Measurements from ENCODE around the gene FAM170B. TPM values are rescaled to one million over a fixed set of nuclear protein-coding genes. Genes with fewer than 3 reads are reported as not detected.

The FAM170B gene
- total RNA-seq = not detected

DNA sequence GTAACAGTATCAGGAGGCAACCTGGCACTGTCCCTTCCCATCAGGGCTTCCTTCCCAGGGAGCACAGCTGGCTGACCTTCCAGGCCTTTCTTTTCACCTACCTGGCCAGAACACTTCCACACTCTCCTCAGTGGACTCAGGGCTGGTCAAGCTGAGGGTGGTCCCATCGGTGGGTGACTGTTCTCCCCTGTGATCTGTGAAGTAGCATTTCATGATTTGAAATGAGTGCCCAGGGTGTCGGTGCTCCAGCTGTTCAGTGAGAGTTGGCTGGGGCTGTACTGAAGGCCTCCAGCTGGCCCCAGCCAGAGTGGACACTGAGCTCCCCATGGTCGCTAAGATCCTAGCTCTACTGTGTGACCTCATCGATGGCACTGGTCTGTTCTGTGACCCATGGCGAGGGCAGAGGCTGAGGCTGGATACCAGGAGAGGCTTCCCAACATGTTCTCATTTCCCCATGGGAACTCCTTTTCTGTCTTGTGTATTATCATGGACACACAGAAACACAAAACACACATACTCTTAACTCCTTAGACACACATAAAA lies at the start of gene FAM170B:
Gene FAM170B (minus strand): TSS at position 316 of the 543 bp plus-strand sequence. CDS start 103 bp downstream, at position 213.

GRCh38 chr10:49115015-49115795 lies 18.6 kb downstream of the FAM170B start, which contains the start of gene VSTM4:
Gene VSTM4, minus strand, starts transcription at chr10:49115522. Its CDS starts 37 bp downstream, at chr10:49115485.

Other genes starting within 250 kb of the FAM170B start
- gene LRRC18, start 194.2 kb downstream of the FAM170B start, total RNA-seq = not detected
- under 1 TPM in 1 of 2 donors, not detected in 1; under 0.01 TPM for gene VSTM4, start 18.5 kb downstream of the FAM170B start, total RNA-seq
- not detected for gene TMEM273, start 54.4 kb upstream of the FAM170B start, total RNA-seq
- gene C10orf71, start 165.1 kb upstream of the FAM170B start, total RNA-seq = not detected

Data from melanocyte of skin (primary cell).